ENCODE results near the gene PDE1C. TPM values are rescaled to one million over a fixed set of nuclear protein-coding genes. Genes with fewer than 3 reads are reported as not detected.

Gene PDE1C
- total RNA-seq, 2 experiments from 2014 or later, result not detected

- H3K9me2 ChIP-seq (ENCODE audit: insufficient read depth, low read length), result no peaks in the 10 kb centered on the region
- CTCF ChIA-PET (ENCODE audit: unreplicated experiment), result no interaction called here
- no peak overlapping the region for H3K4me2 ChIP-seq (ENCODE audit: low read length)
- H4K20me1 ChIP-seq (ENCODE audit: insufficient read depth, low read length), result no peaks in the 10 kb centered on the region
- no peaks in the 10 kb centered on the region for H3K4me1 ChIP-seq (ENCODE audit: insufficient read depth, low read length, poor library complexity, severe bottlenecking)
- no peak overlapping the region for H3K27ac ChIP-seq (ENCODE audit: low read depth, low read length, poor library complexity, severe bottlenecking)
- DNase-seq (ENCODE audit: low spot score), result no peak
- H2AFZ ChIP-seq (ENCODE audit: low read length), result no peak overlapping the region
- TF ChIP-seq, protein P1, sequence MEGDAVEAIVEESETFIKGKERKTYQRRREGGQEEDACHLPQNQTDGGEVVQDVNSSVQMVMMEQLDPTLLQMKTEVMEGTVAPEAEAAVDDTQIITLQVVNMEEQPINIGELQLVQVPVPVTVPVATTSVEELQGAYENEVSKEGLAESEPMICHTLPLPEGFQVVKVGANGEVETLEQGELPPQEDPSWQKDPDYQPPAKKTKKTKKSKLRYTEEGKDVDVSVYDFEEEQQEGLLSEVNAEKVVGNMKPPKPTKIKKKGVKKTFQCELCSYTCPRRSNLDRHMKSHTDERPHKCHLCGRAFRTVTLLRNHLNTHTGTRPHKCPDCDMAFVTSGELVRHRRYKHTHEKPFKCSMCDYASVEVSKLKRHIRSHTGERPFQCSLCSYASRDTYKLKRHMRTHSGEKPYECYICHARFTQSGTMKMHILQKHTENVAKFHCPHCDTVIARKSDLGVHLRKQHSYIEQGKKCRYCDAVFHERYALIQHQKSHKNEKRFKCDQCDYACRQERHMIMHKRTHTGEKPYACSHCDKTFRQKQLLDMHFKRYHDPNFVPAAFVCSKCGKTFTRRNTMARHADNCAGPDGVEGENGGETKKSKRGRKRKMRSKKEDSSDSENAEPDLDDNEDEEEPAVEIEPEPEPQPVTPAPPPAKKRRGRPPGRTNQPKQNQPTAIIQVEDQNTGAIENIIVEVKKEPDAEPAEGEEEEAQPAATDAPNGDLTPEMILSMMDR (conservative IDR thresholded peaks at IDR 0.05; ENCODE audit: low read length), result no peak
- no peak for TF ChIP-seq EZH2phosphoT487 (IDR thresholded peaks at IDR 0.05; ENCODE audit: borderline replicate concordance, low read depth, low read length)
- intact Hi-C loops (cut with micrococcal nuclease; ENCODE audit: unreplicated experiment), result no loop called here
- POLR2A ChIA-PET, result interaction anchor here (0.5 kb wide), 1 partner anchor 264 kb away, joined by 3 read pairs; no protein-coding TSS in a partner anchor
- no peaks in the 10 kb centered on the region for H3K36me3 ChIP-seq (ENCODE audit: insufficient read depth, low read length)
- H3K4me3 ChIP-seq (ENCODE audit: low read depth, low read length, poor library complexity, severe bottlenecking), result no peak overlapping the region
- no peaks in the 10 kb centered on the region for H3K79me2 ChIP-seq (ENCODE audit: insufficient read depth, low read depth, low read length)
- no peaks in the 10 kb centered on the region for H3K9me3 ChIP-seq (ENCODE audit: low read length)
- no TSS peak for BruUV-seq (replicated peaks)
Observed at GRCh38 chr7:31775556-31775955, 294.7 kb downstream of the PDE1C start.

DNA sequence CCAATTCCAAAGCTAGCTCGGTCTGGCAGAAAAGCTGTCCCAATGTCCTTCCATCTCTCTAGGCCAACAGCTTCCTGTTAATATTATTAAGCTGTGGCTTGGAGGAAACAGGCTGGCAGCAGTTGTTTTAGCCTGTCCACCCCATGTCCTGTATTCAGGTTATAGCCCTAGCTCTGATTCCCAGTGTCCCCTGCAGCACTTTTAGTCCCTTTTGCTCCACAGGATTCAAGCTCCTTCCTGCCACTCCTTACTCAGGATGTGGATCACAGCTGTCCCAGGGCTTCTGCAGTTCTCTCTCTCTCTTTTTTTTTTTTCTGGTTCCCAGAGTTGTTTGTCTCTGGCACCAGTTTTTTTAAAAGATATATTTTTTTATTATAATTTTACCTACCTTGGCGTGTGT is 298.0 kb downstream of the PDE1C start:
- ChIA-PET CTCF (ENCODE audit: unreplicated experiment) (interaction anchor here (0.6 kb wide), 1 partner anchor 31 kb away, joined by 3 read pairs; no protein-coding TSS in a partner anchor), POLR2A (interaction anchor here (0.8 kb wide), 1 partner anchor 23 kb away, joined by 3 read pairs; no protein-coding TSS in a partner anchor)
- no peak for DNase-seq (ENCODE audit: low spot score)
- Histone ChIP-seq H3K4me3 (ENCODE audit: low read depth, low read length, poor library complexity, severe bottlenecking) (no peak overlapping the region), H3K4me1 (ENCODE audit: insufficient read depth, low read length, poor library complexity, severe bottlenecking) (no peaks in the 10 kb centered on the region), H3K27ac (ENCODE audit: low read depth, low read length, poor library complexity, severe bottlenecking) (no peak overlapping the region), H4K20me1 (ENCODE audit: insufficient read depth, low read length) (no peaks in the 10 kb centered on the region), H3K79me2 (ENCODE audit: insufficient read depth, low read depth, low read length) (no peaks in the 10 kb centered on the region), H3K9me3 (ENCODE audit: low read length) (no peaks in the 10 kb centered on the region), H3K4me2 (ENCODE audit: low read length) (no peak overlapping the region), H2AFZ (ENCODE audit: low read length) (no peak overlapping the region), H3K9me2 (ENCODE audit: insufficient read depth, low read length) (no peaks in the 10 kb centered on the region), H3K36me3 (ENCODE audit: insufficient read depth, low read length) (no peaks in the 10 kb centered on the region)
- BruUV-seq (replicated peaks), result no TSS peak
- TF ChIP-seq EZH2phosphoT487 (IDR thresholded peaks at IDR 0.05; ENCODE audit: borderline replicate concordance, low read depth, low read length), result no peak
- TF ChIP-seq, protein P1 (conservative IDR thresholded peaks at IDR 0.05; ENCODE audit: low read length), result no peak
- intact Hi-C loops (cut with micrococcal nuclease; ENCODE audit: unreplicated experiment), result no loop called here

GRCh38 chr7:31767686-31768358 is 302.4 kb downstream of the PDE1C start:
- no peak for DNase-seq (ENCODE audit: low spot score)
- Histone ChIP-seq H3K79me2 (ENCODE audit: insufficient read depth, low read depth, low read length) (no peaks in the 10 kb centered on the region), H4K20me1 (ENCODE audit: insufficient read depth, low read length) (no peaks in the 10 kb centered on the region), H3K4me3 (ENCODE audit: low read depth, low read length, poor library complexity, severe bottlenecking) (no peak overlapping the region), H3K27ac (ENCODE audit: low read depth, low read length, poor library complexity, severe bottlenecking) (no peak overlapping the region), H2AFZ (ENCODE audit: low read length) (no peak overlapping the region), H3K9me2 (ENCODE audit: insufficient read depth, low read length) (no peaks in the 10 kb centered on the region), H3K36me3 (ENCODE audit: insufficient read depth, low read length) (no peaks in the 10 kb centered on the region), H3K4me1 (ENCODE audit: insufficient read depth, low read length, poor library complexity, severe bottlenecking) (no peaks in the 10 kb centered on the region), H3K9me3 (ENCODE audit: low read length) (no peaks in the 10 kb centered on the region), H3K4me2 (ENCODE audit: low read length) (no peak overlapping the region)
- ChIA-PET CTCF (ENCODE audit: unreplicated experiment) (no interaction called here), POLR2A (no interaction called here)
- intact Hi-C loops (cut with micrococcal nuclease; ENCODE audit: unreplicated experiment), result no loop called here
- BruUV-seq (replicated peaks), result no TSS peak
- no peak for TF ChIP-seq EZH2phosphoT487 (IDR thresholded peaks at IDR 0.05; ENCODE audit: borderline replicate concordance, low read depth, low read length)
- TF ChIP-seq, protein P1 (conservative IDR thresholded peaks at IDR 0.05; ENCODE audit: low read length), result no peak
